Measurements from ENCODE around the gene ZNF398.

ZNF398 gene

DNA sequence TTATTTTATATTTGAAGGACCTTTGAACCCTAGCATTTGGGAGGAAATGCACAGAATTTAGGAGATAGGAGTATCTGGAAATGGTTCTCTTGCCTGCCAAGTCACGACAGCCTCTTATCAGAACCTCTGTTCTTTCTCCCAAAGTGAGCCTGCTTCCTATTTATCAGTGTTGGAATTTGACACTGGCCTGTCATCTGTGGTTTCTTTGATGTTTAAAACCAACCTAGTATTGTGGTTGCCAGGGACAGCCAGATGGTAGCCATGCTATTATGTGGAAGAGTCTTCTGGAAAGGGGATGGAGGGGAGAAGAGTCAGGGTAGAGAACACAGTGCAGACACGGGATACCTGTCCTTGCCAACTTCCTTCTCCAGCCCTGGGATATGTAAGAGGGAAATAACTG, 69.1 kb downstream of the ZNF398 start:
- WGBS (ENCODE audit: insufficient coverage), result 90% methylated on average over 2 of the region's 2 CpGs
- Histone ChIP-seq H3K4me1 (ENCODE audit: control extremely low read depth in 1 of 4, control insufficient read depth in 4 of 4, insufficient read depth in 4 of 4, low read length in 3 of 4) (no peaks in the 10 kb centered on the region), H3K4me3 (ENCODE audit: control insufficient read depth in 1 of 7, extremely low read depth in 1 of 7, insufficient read depth in 4 of 7, low read depth in 2 of 7, low read length in 6 of 7) (no peak overlapping the region), H3K27ac (ENCODE audit: insufficient read depth in 1 of 2, low read depth in 1 of 2, low read length in 2 of 2, poor library complexity in 1 of 2, severe bottlenecking in 2 of 2) (no peak overlapping the region), H3K27me3 (replicated peaks in 2 of 5; ENCODE audit: control insufficient read depth in 4 of 5, insufficient read depth in 5 of 5, low read length in 4 of 5) (no peaks in the 10 kb centered on the region), H3K9me3 (ENCODE audit: control extremely low read depth in 1 of 5, control insufficient read depth in 4 of 5, insufficient read depth in 2 of 5, low read depth in 1 of 5, low read length in 4 of 5) (no peaks in the 10 kb centered on the region), H3K36me3 (ENCODE audit: control insufficient read depth in 4 of 4, insufficient read depth in 4 of 4, low read length in 3 of 4) (peaks cover 21 to 91% (median 69%) of the 10 kb centered on the region in 4 experiments)
- POLR2A ChIA-PET, result no interaction called here
- CTCF ChIA-PET, result interaction anchor here (0.7 kb wide), 1 partner anchor 10 kb away, joined by 3 read pairs; no protein-coding TSS in a partner anchor
- DNase-seq, result no peak

GRCh38 chr7:149217570-149217969, 70.3 kb downstream of the ZNF398 start:
- POLR2A ChIA-PET, result no interaction called here
- no peaks in the 10 kb centered on the region for H3K9me3 ChIP-seq (ENCODE audit: control extremely low read depth in 1 of 5, control insufficient read depth in 4 of 5, insufficient read depth in 2 of 5, low read depth in 1 of 5, low read length in 4 of 5)

DNA sequence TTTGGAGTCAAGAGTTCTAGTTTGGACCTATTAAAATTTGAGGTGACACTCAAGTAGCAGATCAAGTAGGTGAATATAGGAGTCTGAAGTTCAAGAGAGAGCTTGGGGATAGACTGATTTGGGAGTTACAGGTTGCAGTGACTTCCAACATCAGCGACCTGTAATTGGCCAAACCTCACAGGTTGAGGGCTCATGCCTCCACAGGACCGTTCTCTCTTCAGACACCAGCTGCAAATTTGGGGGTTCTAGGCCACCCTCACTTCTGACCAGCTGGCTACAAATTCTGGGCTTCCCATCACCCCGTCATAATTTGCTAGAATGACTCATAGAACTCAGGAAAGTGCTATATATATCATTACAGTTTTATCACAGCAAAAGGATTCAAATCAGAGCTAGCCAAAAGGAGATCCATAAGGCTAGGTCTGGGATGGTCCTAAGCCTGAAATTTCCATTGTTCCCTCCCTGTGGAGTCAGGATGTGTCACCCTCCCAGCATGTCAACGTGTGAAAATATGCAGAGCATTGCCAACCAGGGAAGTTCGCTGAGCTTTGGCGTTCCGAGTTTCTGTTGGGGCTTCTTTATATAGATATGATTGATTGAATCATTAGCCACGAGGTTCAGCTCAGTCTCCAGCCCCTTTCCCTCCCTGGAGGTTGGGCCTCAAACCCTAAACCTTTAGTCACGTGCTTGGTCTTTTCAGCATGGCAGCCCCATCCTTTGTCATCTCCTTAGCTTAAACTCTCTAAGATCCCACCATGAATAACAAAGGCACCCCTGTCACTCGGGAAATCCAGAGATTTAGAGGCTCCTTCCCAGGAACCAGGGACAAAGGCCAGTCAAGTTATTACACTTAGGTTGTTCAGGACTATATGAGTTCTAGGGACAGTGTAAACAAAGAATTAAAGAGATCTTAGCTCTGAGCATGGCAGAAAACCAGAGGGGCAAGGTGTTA, 71.5 kb downstream of the ZNF398 start:
- ChIA-PET POLR2A (no interaction called here), CTCF (interaction anchor here (0.6 to 1.4 kb wide), 3 partner anchors 8 to 14 kb away, joined by 3 read pairs; no protein-coding TSS in a partner anchor)
- WGBS (ENCODE audit: insufficient coverage), result 100% methylated on average over 6 of the region's 10 CpGs
- Histone ChIP-seq H3K27me3 (replicated peaks in 2 of 5; ENCODE audit: control insufficient read depth in 4 of 5, insufficient read depth in 5 of 5, low read length in 4 of 5) (no peaks in the 10 kb centered on the region), H3K4me3 (ENCODE audit: control insufficient read depth in 1 of 7, extremely low read depth in 1 of 7, insufficient read depth in 4 of 7, low read depth in 2 of 7, low read length in 6 of 7) (no peak overlapping the region), H3K4me1 (ENCODE audit: control extremely low read depth in 1 of 4, control insufficient read depth in 4 of 4, insufficient read depth in 4 of 4, low read length in 3 of 4) (no peaks in the 10 kb centered on the region), H3K36me3 (ENCODE audit: control insufficient read depth in 4 of 4, insufficient read depth in 4 of 4, low read length in 3 of 4) (peaks cover 19 to 82% (median 56%) of the 10 kb centered on the region in 4 experiments), H3K27ac (ENCODE audit: insufficient read depth in 1 of 2, low read depth in 1 of 2, low read length in 2 of 2, poor library complexity in 1 of 2, severe bottlenecking in 2 of 2) (no peak overlapping the region), H3K9me3 (ENCODE audit: control extremely low read depth in 1 of 5, control insufficient read depth in 4 of 5, insufficient read depth in 2 of 5, low read depth in 1 of 5, low read length in 4 of 5) (no peaks in the 10 kb centered on the region)
- DNase-seq, result no peak

More at GRCh38 chr7:149217570-149217969, 70.3 kb downstream of the ZNF398 start:
- Histone ChIP-seq H3K27ac (ENCODE audit: insufficient read depth in 1 of 2, low read depth in 1 of 2, low read length in 2 of 2, poor library complexity in 1 of 2, severe bottlenecking in 2 of 2) (no peak overlapping the region), H3K27me3 (replicated peaks in 2 of 5; ENCODE audit: control insufficient read depth in 4 of 5, insufficient read depth in 5 of 5, low read length in 4 of 5) (no peaks in the 10 kb centered on the region), H3K36me3 (ENCODE audit: control insufficient read depth in 4 of 4, insufficient read depth in 4 of 4, low read length in 3 of 4) (peaks cover 18 to 88% (median 66%) of the 10 kb centered on the region in 4 experiments), H3K4me1 (ENCODE audit: control extremely low read depth in 1 of 4, control insufficient read depth in 4 of 4, insufficient read depth in 4 of 4, low read length in 3 of 4) (no peaks in the 10 kb centered on the region), H3K4me3 (ENCODE audit: control insufficient read depth in 1 of 7, extremely low read depth in 1 of 7, insufficient read depth in 4 of 7, low read depth in 2 of 7, low read length in 6 of 7) (no peak overlapping the region)
- WGBS (ENCODE audit: insufficient coverage), result 95% methylated on average over 6 of the region's 6 CpGs
- DNase-seq, result no peak
- CTCF ChIA-PET, result no interaction called here

DNA sequence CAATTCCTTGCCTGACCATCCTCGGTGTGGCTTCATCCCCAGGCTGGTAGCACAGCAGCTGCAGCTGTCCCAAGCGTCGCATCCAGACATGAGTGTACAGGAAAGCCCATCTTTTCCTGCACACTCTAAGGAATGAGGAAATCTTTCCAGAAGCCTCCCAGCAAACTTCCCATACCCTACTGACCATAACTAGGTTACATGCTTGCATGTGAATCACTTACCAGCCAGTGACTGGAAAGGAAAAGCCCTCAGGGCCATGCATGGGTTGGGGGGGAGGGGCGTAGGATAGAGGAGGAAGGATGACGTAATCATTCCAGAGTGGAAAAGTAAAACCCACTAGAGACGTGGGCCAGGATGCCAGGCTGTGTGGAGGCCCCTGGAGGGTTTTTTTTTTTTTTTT, 73.3 kb downstream of the ZNF398 start:
- 81% methylated on average over 5 of the region's 6 CpGs for WGBS (ENCODE audit: insufficient coverage)
- CTCF ChIA-PET, result no interaction called here
- H3K9me3 ChIP-seq (ENCODE audit: control extremely low read depth in 1 of 5, control insufficient read depth in 4 of 5, insufficient read depth in 2 of 5, low read depth in 1 of 5, low read length in 4 of 5), result peaks cover 0 to 6% (median 0%) of the 10 kb centered on the region in 5 experiments

DNA sequence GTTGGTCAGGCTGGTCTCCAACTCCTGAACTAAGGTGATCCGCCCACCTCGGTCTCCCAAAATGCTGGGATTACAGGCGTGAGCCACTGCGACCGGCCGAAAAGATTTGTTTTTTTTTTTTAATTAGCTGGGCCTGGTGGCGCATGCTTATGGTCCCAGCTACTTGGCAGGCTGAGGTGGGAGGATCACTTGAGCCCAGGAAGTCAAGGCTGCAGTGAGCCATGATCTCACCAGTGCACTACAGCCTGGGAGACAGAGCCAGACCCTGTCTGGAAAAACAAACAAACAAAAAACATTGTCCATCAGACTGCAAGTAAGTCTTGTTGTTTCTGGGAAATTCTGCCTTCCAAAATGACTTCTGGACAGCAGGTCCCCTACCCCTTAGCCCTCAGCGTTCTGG, 75.9 kb downstream of the ZNF398 start:
- Histone ChIP-seq H3K4me1 (ENCODE audit: control extremely low read depth in 1 of 4, control insufficient read depth in 4 of 4, insufficient read depth in 4 of 4, low read length in 3 of 4) (no peaks in the 10 kb centered on the region), H3K27ac (ENCODE audit: insufficient read depth in 1 of 2, low read depth in 1 of 2, low read length in 2 of 2, poor library complexity in 1 of 2, severe bottlenecking in 2 of 2) (no peak overlapping the region), H3K36me3 (ENCODE audit: control insufficient read depth in 4 of 4, insufficient read depth in 4 of 4, low read length in 3 of 4) (peaks cover 13 to 70% (median 46%) of the 10 kb centered on the region in 4 experiments), H3K9me3 (ENCODE audit: control extremely low read depth in 1 of 5, control insufficient read depth in 4 of 5, insufficient read depth in 2 of 5, low read depth in 1 of 5, low read length in 4 of 5) (peaks cover 0 to 6% (median 0%) of the 10 kb centered on the region in 5 experiments), H3K27me3 (replicated peaks in 2 of 5; ENCODE audit: control insufficient read depth in 4 of 5, insufficient read depth in 5 of 5, low read length in 4 of 5) (no peaks in the 10 kb centered on the region), H3K4me3 (ENCODE audit: control insufficient read depth in 1 of 7, extremely low read depth in 1 of 7, insufficient read depth in 4 of 7, low read depth in 2 of 7, low read length in 6 of 7) (no peak overlapping the region)
- 98% methylated on average over 8 of the region's 8 CpGs for WGBS (ENCODE audit: insufficient coverage)
- ChIA-PET POLR2A (no interaction called here), CTCF (interaction anchor here (0.6 kb wide), 1 partner anchor 357 kb away, joined by 3 read pairs; no protein-coding TSS in a partner anchor)
- DNase-seq, result no peak

More for the DNA sequence above, 73.3 kb downstream of the ZNF398 start:
- POLR2A ChIA-PET, result no interaction called here
- no peak overlapping the region for H3K27ac ChIP-seq (ENCODE audit: insufficient read depth in 1 of 2, low read depth in 1 of 2, low read length in 2 of 2, poor library complexity in 1 of 2, severe bottlenecking in 2 of 2)
- H3K36me3 ChIP-seq (ENCODE audit: control insufficient read depth in 4 of 4, insufficient read depth in 4 of 4, low read length in 3 of 4), result peaks cover 14 to 82% (median 57%) of the 10 kb centered on the region in 4 experiments
- no peaks in the 10 kb centered on the region for H3K27me3 ChIP-seq (replicated peaks in 2 of 5; ENCODE audit: control insufficient read depth in 4 of 5, insufficient read depth in 5 of 5, low read length in 4 of 5)
- H3K4me3 ChIP-seq (ENCODE audit: control insufficient read depth in 1 of 7, extremely low read depth in 1 of 7, insufficient read depth in 4 of 7, low read depth in 2 of 7, low read length in 6 of 7), result no peak overlapping the region
- no peaks in the 10 kb centered on the region for H3K4me1 ChIP-seq (ENCODE audit: control extremely low read depth in 1 of 4, control insufficient read depth in 4 of 4, insufficient read depth in 4 of 4, low read length in 3 of 4)
- DNase-seq, result no peak

- Histone ChIP-seq H3K9me3 (ENCODE audit: control extremely low read depth in 1 of 5, control insufficient read depth in 4 of 5, insufficient read depth in 2 of 5, low read depth in 1 of 5, low read length in 4 of 5) (peaks cover 0 to 6% (median 0%) of the 10 kb centered on the region in 5 experiments), H3K4me3 (ENCODE audit: control insufficient read depth in 1 of 7, extremely low read depth in 1 of 7, insufficient read depth in 4 of 7, low read depth in 2 of 7, low read length in 6 of 7) (no peak overlapping the region), H3K36me3 (ENCODE audit: control insufficient read depth in 4 of 4, insufficient read depth in 4 of 4, low read length in 3 of 4) (peaks cover 13 to 64% (median 43%) of the 10 kb centered on the region in 4 experiments), H3K27ac (ENCODE audit: insufficient read depth in 1 of 2, low read depth in 1 of 2, low read length in 2 of 2, poor library complexity in 1 of 2, severe bottlenecking in 2 of 2) (no peak overlapping the region), H3K27me3 (replicated peaks in 2 of 5; ENCODE audit: control insufficient read depth in 4 of 5, insufficient read depth in 5 of 5, low read length in 4 of 5) (no peaks in the 10 kb centered on the region), H3K4me1 (ENCODE audit: control extremely low read depth in 1 of 4, control insufficient read depth in 4 of 4, insufficient read depth in 4 of 4, low read length in 3 of 4) (no peaks in the 10 kb centered on the region)
- DNase-seq, result no peak
- ChIA-PET POLR2A (no interaction called here), CTCF (interaction anchor here (0.7 kb wide), 1 partner anchor 14 kb away, joined by 3 read pairs; no protein-coding TSS in a partner anchor)
- no CpG with 5 or more reads among the region's 39 CpGs for WGBS (ENCODE audit: insufficient coverage)
Observed at GRCh38 chr7:149223761-149224160, 76.5 kb downstream of the ZNF398 start.

DNA sequence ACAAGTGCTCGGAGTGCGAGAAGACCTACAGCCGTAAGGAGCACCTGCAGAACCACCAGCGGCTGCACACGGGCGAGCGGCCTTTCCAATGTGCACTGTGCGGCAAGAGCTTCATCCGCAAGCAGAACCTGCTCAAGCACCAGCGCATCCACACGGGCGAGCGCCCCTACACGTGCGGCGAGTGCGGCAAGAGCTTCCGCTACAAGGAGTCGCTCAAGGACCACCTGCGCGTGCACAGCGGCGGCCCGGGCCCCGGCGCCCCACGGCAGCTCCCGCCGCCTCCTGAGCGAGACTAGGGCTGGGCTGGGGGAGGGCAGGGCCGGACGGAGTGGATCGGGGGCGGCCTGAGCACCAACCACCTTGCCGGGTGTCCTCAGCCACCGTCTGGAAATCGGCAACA, 77.1 kb downstream of the ZNF398 start:
- Histone ChIP-seq H3K4me3 (ENCODE audit: control insufficient read depth in 1 of 7, extremely low read depth in 1 of 7, insufficient read depth in 4 of 7, low read depth in 2 of 7, low read length in 6 of 7) (no peak overlapping the region), H3K4me1 (ENCODE audit: control extremely low read depth in 1 of 4, control insufficient read depth in 4 of 4, insufficient read depth in 4 of 4, low read length in 3 of 4) (no peaks in the 10 kb centered on the region), H3K9me3 (ENCODE audit: control extremely low read depth in 1 of 5, control insufficient read depth in 4 of 5, insufficient read depth in 2 of 5, low read depth in 1 of 5, low read length in 4 of 5) (peaks cover 0 to 6% (median 0%) of the 10 kb centered on the region in 5 experiments), H3K27ac (ENCODE audit: insufficient read depth in 1 of 2, low read depth in 1 of 2, low read length in 2 of 2, poor library complexity in 1 of 2, severe bottlenecking in 2 of 2) (no peak overlapping the region), H3K36me3 (ENCODE audit: control insufficient read depth in 4 of 4, insufficient read depth in 4 of 4, low read length in 3 of 4) (peaks cover 13 to 58% (median 40%) of the 10 kb centered on the region in 4 experiments), H3K27me3 (replicated peaks in 2 of 5; ENCODE audit: control insufficient read depth in 4 of 5, insufficient read depth in 5 of 5, low read length in 4 of 5) (no peaks in the 10 kb centered on the region)
- over 99% methylated on average over 20 of the region's 37 CpGs for WGBS (ENCODE audit: insufficient coverage)
- DNase-seq, result no peak
- POLR2A ChIA-PET, result no interaction called here
- CTCF ChIA-PET, result interaction anchor here (0.7 kb wide), 1 partner anchor 14 kb away, joined by 3 read pairs; no protein-coding TSS in a partner anchor
